ENCODE data around the gene AHR. TPM values are rescaled to one million over a fixed set of nuclear protein-coding genes. Genes with fewer than 3 reads are reported as not detected.

The AHR gene
- total and polyA plus RNA-seq, 2 donors (not counting 3 experiments of a cell fraction or from before 2014, with no cell fraction given): 4.8 to 31.8 TPM

GRCh38 chr7:17339139-17339538 is 40.7 kb downstream of the AHR start:
- FAIRE-seq (peak; percentile 37), DNase-seq (ENCODE audit: low read depth, low spot score) (peak; percentile 54)
- TF ChIP-seq GATA2 (IDR thresholded peaks at IDR 0.05; ENCODE audit: insufficient read depth, insufficient read length, low read depth, low read length) (peak; percentile 71), POLR2A (IDR thresholded peaks at IDR 0.05; ENCODE audit: low read depth, low read length) (no peak), EZH2 (IDR thresholded peaks at IDR 0.05; ENCODE audit: borderline replicate concordance, low read depth, low read length, severe bottlenecking) (no peak), FOS (IDR thresholded peaks at IDR 0.05; ENCODE audit: borderline replicate concordance, insufficient read depth, low read length) (peak; percentile 49), MAX (IDR thresholded peaks at IDR 0.05; ENCODE audit: insufficient read depth, insufficient read length) (no peak), JUN (IDR thresholded peaks at IDR 0.05; ENCODE audit: borderline replicate concordance, insufficient read depth, insufficient read length, low read depth) (no peak), POLR2AphosphoS5 (IDR thresholded peaks at IDR 0.05; ENCODE audit: insufficient read depth, low read depth, low read length) (no peak), CTCF (IDR thresholded peaks at IDR 0.05; ENCODE audit: extremely low read depth in 1 of 2, insufficient read depth in 1 of 2, low read depth in 1 of 2, low read length in 2 of 2) (no peak)
- peak overlapping the region; percentile 35 for H2AFZ ChIP-seq (ENCODE audit: low read depth, low read length)
- no peaks in the 10 kb centered on the region for H3K9me1 ChIP-seq (replicated peaks; ENCODE audit: control insufficient read depth, extremely low read depth, insufficient read depth, low read length)
- H3K9ac ChIP-seq (replicated peaks; ENCODE audit: extremely low read depth, insufficient read depth, low read length): no peak overlapping the region
- H3K4me3 ChIP-seq (replicated peaks in 1 of 3; ENCODE audit: insufficient read depth in 1 of 3, low read depth in 1 of 3, low read length in 3 of 3): no peak overlapping the region
- no peaks in the 10 kb centered on the region for H3K9me3 ChIP-seq (replicated peaks; ENCODE audit: control insufficient read depth, insufficient read depth, low read length)
- no peaks in the 10 kb centered on the region for H3K27me3 ChIP-seq (ENCODE audit: control insufficient read depth in 2 of 2, insufficient read depth in 2 of 2, low read length in 2 of 2)
- ChIA-PET POLR2A (no interaction called here), CTCF (interaction anchor here (1.1 to 1.5 kb wide), 2 partner anchors 37 to 183 kb away, joined by 3 to 4 read pairs; no protein-coding TSS in a partner anchor)
- peaks cover 11% of the 10 kb centered on the region for H3K4me1 ChIP-seq (ENCODE audit: control insufficient read depth, extremely low read depth, insufficient read depth, low read length)
- H3K27ac ChIP-seq (ENCODE audit: insufficient read depth, low read depth, low read length): no peak overlapping the region
- intact Hi-C loops (cut with micrococcal nuclease) (no loop called here), dilution Hi-C loops (cut with MboI; ENCODE audit: extremely low pct_ligation_motif_present, low sequenced_read_pairs) (no loop called here)
- peaks cover 2 to 14% of the 10 kb centered on the region in 2 experiments for H3K36me3 ChIP-seq (ENCODE audit: control insufficient read depth in 2 of 2, extremely low read depth in 1 of 2, insufficient read depth in 2 of 2, low read length in 2 of 2)
- peak overlapping the region; percentile 44 for H3K4me2 ChIP-seq (ENCODE audit: insufficient read depth, low read length)
- H3K79me2 ChIP-seq (ENCODE audit: control insufficient read depth, insufficient read depth, low read length): peaks cover 3% of the 10 kb centered on the region
- no peaks in the 10 kb centered on the region for H4K20me1 ChIP-seq (replicated peaks; ENCODE audit: control insufficient read depth, extremely low read depth, insufficient read depth, low read length)
- BruUV-seq (replicated peaks): TSS peak; percentile 10

All from endothelial cell of umbilical vein (primary cell).